GM19238 (cell line): ENCODE measurements around the gene RAB33B.
"Not testable (repeated sequence)": the region's sequence is repeated elsewhere in the genome, so short reads cannot be mapped to it uniquely, and the experiment has no call there.

Experiments
- DNase-seq: peaks from one replicate; pipeline ENCODE4 v3.0.0; 2011; ENCODE audit warnings: low spot score; ENCODE audit not compliant: insufficient read length

Gene RAB33B

DNA sequence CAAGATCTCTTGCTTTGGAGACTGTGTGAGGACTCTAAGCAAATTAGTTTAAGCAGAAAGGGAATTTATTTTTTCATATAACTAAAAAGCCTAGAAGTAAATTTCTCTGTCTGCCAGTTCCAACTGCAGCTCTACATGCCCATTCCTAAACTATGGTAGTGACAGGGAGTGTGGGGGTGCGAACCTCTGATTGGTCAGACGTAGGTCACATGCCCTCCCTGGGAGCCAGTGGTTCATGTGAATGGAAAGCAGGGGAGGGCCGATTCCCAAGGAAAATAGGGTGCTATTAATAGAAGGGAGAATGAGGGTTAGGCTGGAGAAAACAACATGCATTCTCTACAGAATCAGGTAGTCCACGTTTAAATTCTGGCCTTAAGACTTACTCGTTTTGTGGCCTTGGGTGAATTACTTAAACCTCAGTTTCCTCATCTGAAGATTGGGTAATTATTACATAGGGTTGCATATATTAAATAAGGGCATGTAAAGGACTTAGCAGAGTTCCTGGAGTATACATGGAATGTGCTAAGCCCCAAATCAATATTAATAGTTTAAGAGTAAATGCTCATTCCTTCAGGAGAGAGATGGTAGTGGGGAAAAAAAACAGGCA lies 7.2 kb downstream of the RAB33B start:
- no peak for DNase-seq

DNA sequence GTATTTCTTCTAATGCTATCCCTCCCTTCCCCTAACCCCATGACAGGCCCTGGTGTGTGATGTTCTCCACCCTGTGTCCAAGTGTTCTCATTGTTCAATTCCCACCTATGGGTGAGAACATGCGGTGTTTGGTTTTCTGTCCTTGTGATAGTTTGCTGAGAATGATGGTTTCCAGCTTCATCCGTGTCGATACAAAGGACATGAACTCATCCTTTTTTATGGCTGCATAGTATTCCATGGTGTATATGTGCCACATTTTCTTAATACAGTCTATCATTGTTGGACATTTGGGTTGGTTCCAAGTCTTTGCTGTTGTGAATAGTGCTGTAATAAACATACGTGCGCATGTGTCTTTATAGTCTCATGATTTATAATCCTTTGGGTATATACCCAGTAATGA lies 10.6 kb downstream of the RAB33B start:
- not testable (repeated sequence) for DNase-seq

DNA sequence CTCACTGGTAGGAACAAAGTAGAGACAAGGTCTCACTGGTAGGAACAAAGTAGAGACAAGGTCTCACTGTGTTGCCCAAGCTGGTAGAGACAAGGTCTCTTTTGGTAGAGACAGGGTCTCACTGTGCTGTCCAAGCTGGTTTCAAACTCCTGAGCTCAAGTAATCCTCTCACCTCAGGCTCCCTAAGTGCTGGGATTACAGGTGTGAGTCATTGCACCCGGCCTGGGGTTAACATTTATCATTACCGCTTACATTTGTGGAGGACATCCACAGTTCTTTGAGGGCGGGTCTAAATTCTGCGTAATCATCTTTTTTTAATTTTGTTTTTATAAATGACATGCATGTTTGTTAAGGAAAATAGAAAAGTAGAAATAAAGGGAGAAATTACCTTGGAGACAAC lies 12.0 kb downstream of the RAB33B start:
- DNase-seq, result no peak

DNA sequence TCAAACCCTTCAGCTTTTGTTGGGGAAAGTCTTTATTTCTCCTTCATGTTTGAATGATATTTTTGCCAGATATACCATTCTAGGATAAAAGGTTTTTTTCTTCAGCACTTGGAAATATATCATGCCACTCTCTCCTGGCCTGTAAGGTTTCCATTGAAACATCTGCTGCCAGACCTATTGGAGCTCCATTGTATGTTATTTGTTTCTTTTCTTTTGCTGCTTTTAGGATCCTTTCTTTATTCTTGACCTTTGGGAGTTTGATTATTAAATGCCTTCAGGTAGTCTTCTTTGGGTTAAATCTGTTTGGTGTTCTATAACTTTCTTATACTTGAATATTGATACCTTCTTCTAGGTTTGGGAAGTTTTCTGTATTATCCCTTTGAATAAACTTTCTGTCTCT lies 14.8 kb downstream of the RAB33B start:
- not testable (repeated sequence) for DNase-seq

DNA sequence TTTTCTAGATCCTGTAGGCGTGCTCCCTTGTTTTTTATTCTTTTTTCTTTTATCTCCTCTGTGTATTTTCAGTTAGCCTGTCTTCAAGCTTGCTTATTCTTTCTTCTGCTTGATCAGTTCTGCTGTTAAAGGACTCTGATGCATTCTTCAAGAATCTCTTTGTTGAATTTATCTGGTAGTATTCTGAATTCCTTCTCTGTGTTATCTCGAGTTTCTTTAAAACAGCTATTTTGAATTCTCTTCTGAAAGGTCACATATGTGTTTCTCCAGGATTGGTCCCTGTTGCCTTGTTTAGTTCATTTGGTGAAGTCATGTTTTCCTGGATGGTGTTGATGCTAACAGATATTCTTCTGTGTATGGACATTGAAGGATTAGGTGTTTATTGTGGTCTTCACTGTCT lies 15.3 kb downstream of the RAB33B start:
- DNase-seq, result no peak

DNA sequence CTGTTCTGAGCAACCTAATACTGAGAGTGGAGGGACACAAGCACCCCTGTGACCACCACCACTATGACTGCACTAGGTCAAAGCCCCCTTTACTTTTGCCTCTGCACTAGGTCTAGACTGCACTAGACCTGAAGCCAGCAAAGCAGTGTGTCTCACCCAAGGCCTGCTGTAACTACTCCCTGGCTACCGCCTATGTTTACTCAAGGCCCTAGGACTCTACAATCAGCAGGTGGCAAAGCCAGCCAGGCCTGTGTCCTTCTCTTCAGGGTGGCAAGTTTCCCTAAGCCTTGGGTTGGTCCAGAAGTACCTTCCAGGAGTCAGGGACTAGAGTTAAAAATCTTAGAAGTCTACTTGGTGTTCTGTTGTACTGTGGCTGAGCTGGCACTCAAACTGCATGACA lies 15.9 kb downstream of the RAB33B start:
- no peak for DNase-seq

DNA sequence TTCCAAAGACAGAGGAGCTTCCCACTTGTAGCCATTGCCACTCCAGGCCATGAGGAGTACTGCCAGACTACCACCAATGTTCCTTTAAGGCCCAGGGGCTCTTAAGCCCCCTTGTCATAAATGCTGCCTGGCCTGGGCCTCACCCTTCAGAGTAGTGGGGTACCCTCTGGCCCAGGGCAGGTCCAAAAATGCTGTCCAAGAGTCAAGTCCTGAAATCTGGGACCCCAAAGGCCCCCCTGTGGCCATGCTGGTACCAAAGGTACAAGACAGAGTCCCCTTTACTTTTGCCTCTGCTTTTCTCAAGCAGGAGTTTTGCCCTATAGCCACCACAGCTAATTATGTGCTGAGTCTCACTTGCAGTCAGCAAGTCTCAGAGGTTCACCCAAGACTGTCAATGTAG lies 16.4 kb downstream of the RAB33B start:
- DNase-seq, result no peak

DNA sequence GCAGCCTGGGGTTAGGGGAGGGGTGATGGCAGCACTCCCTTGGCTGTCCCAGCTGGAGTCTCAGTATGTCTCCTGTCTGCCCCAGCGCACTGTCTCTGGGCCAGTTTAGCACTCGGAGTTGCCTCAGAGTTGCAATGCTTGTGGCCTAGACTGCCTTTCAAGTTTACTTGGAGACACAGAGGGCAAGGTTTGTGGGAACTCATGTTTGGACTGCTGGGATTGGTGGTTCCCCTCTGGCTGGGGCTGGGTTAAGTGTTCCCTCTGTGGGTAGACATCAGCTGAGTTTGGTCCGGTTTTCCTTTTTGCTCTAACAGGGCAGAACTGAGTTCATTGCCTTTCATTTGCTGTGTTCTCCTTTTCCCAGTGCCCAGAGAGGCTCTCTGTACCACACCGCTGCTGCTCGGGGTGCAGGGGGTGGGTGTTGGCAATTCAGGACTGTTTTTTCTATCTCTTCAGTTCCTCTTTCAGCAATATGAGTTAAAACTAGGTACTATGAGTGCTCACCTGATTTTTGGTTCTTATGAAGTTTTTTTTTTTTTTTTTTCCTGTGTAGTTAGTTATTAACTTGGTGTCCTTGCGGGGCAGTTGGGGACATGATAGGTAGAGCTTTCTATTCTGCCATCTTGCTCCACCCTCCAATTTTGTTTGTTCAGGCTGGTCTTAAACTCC lies 17.2 kb downstream of the RAB33B start:
- no peak for DNase-seq

DNA sequence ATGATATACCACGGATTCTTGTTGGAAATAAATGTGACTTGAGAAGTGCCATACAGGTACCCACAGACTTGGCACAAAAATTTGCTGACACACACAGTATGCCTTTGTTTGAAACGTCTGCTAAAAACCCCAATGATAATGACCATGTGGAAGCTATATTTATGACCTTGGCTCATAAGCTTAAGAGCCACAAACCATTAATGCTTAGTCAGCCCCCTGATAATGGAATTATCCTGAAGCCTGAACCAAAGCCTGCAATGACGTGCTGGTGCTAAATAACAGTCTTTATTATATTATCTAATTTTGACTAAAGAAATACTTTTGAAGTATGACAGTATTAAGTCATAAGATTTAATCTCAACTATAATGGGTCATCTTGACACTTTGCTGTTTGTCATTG lies 18.9 kb downstream of the RAB33B start:
- DNase-seq, result no peak

DNA sequence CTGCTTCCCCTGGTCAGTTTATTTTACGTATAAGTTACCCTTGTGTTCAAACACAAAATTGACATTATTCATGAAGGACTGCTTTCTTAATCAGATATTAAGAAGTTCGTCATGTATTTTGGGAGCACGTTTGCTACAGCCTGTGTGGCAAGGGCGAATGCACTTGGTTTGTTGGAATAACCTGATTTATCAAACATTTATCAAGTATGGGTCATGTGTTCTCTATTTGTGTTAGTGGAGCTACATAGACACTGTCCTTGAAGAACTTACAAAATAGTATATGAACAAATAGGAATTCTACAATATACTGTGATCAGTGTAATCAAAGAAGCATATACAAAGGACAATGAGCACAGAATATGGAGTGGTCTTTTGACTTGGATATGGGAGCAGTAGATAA lies 22.4 kb downstream of the RAB33B start:
- no peak for DNase-seq

DNA sequence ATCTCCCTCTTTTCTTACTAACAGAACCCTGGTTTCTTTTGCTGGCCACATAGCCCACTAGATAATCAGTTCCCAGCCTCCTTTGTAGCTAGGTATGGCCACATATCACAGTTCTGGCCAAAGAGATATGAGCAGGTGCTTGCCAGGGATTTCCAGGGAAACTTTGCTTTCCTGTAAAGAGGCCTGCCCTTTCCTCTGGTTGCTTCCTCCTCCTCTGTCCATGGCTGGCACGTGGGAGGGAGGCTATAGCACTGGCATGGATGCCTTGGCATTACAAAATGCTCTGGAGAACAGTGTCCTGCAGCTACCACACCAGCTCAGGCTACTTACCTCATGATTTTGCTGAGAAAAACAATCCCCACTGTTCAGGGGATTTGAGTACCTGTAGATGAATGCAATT lies 27.5 kb downstream of the RAB33B start:
- no peak for DNase-seq

DNA sequence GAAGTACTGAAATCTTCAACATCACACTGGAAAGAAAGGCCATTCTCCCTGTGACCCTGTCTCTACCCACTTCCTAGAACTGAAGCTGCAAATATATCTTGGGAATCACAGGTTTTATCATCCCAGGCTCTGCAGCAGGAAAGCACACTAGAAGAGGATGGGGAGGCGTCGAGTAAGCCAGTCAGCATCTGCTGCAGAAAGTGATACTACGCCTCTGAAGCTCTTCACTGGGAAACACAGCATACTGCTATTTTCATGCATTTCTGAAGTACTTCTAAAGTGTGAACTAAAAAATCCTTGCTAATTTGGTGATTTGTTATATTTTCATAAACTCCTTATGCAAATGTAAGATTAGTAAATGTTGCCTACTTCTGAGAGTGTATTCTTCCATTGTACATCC lies 29.1 kb downstream of the RAB33B start:
- DNase-seq, result no peak

DNA sequence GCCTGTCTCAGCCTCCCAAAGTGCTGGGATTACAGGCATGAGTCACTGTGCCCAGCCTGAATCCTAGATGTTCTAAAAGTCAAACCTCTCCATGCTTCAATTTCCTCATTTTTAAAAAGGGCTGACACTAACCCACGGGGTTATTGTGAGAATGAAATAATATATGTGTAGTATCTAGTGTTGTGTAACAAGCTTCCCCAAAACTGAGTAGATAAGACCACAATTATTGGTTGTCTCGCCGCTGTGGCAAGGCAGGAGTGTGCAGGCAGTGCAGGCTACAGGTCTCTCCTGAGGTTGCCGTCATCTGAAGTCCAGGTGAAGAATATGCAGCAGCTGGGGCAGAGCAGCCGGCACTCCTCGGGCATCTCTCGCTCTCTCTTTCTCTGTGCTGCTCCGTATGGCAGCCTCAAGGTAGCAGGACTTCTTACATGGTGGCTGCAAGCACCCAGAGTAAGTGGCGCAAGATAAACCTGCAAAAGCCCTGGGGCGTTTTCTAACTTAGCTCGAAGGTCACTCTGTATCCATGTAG lies 30.9 kb downstream of the RAB33B start:
- DNase-seq, result no peak

DNA sequence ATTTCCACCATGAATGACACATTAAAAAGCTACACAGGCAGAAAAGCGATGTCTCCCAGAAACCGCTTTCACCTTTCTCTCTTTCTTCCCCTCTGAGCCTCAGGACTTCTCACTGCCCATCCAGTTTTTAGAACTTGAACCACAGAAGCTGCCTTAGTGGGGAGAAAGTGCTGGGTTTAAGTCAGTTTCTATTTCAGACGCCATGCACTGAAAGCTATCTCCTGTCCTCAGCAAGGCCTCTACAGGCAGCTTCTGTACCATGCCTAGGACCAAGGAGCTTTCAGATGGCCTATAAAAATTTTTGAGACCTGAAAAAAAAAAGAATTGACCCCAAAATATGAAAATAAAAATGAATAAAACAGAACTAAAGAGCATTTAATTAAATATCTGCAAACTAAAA lies 34.5 kb downstream of the RAB33B start:
- DNase-seq, result no peak

DNA sequence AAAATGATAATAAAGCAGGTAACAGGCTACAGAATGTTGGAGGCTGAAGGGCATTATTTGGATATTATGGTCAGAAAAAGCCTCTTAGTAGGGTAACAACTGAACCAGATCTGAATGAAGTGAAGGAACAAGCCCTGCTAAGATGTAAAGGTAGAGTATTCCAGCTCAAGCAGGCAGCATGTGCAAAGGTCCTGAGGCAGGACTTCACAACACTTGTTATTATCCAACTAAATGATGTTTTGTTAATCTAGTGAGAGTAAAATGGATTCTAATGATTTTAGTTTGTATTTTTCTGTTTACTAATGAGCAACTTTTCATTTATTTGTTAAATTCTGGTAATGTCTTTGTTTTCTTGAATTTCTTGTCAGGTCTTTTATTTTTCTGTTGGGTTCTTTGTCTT lies 35.7 kb downstream of the RAB33B start:
- no peak for DNase-seq

DNA sequence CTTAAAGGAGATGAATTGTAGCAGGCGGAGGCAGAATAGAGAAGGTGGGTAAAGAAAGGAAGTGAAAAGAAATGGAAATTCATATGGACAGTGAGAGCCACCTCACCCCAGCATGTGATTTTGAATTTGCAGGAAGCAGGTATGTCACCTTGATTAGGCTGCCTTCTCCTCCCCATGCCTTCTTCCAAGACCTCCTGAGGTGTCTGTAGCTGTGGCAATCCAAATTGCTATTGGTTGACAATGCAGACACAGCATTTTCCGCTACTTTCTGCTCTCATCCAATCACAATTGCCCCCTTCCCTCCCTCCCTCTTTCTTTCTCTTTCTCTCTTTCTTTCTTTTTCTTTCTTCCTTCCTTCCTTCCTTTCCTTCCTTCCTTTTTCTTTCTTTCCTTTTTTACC lies 38.5 kb downstream of the RAB33B start:
- no peak for DNase-seq

DNA sequence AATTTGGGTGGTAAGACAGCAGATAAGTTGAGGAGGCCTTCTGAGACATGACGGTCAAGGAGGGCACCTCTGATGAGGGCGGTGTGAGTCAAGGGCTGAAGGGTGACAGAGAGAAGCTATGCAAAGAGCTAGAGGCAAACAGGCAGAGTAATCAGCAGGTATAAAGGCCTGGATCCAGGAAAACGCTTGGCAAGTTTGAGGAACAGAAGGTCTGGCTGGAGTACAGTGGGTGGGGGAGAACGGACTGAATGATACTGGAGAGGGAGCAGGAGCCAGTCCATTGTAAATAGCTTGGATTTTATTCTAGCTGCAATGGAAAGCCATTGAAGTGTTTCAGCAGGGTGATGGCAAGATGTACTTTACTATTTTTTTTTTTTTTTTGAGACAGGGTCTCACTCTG lies 39.3 kb downstream of the RAB33B start:
- DNase-seq, result no peak

DNA sequence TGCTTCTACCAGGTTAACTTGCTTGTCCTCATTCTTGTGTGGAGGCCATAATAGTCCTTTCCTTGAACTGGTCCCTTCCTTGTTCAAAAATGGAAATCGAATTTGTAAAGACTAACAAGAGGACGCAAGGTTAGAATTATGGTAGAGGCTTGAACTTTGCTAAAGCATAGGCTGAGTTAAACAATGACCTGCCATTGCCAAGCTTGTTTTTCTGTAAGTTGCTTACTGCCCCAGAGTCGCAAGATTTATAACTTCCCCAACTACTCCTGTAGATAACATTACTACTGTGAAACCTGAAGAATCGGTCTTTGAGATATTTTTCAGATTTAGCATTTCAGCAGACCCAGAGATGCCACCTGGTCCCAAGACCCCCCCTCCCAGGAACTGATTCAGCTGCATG lies 45.3 kb downstream of the RAB33B start:
- no peak for DNase-seq

DNA sequence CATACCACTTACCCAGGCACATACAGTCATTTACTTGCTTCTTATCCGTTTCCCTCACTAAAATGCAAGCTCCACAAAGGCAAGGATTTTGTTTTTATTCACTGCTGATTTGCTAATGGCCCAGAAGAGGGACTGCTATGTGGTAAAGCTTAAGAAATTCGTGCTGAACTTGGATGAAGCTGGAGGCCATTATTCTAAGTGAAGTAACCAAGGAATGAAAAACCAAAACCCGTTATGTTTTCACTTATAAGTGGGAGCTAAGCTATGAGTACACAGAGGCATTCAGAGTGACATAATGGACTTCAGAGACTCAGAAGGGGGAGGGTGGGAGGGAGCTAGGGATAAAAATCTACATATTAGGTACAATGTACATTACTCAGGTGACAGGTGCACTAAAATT lies 47.2 kb downstream of the RAB33B start:
- no peak for DNase-seq

DNA sequence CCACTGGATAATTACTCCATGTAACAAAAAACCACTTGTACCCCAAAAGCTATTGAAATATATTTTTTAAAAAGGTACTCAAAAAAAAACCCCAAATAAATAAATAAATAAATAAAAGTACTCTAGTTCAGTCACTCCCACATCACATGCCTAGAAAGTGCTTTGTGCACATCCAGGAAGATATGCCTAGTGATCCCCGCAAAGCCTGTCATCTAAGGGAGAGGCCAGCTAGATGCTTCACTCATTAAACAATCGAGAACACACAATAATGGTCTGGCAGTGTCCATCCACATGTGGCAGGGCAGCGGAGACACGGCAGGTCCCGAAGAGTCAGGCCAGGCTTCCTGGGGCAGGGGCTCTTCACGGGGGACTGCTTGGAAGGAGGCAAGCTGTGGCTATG lies 47.6 kb downstream of the RAB33B start:
- DNase-seq, result no peak

DNA sequence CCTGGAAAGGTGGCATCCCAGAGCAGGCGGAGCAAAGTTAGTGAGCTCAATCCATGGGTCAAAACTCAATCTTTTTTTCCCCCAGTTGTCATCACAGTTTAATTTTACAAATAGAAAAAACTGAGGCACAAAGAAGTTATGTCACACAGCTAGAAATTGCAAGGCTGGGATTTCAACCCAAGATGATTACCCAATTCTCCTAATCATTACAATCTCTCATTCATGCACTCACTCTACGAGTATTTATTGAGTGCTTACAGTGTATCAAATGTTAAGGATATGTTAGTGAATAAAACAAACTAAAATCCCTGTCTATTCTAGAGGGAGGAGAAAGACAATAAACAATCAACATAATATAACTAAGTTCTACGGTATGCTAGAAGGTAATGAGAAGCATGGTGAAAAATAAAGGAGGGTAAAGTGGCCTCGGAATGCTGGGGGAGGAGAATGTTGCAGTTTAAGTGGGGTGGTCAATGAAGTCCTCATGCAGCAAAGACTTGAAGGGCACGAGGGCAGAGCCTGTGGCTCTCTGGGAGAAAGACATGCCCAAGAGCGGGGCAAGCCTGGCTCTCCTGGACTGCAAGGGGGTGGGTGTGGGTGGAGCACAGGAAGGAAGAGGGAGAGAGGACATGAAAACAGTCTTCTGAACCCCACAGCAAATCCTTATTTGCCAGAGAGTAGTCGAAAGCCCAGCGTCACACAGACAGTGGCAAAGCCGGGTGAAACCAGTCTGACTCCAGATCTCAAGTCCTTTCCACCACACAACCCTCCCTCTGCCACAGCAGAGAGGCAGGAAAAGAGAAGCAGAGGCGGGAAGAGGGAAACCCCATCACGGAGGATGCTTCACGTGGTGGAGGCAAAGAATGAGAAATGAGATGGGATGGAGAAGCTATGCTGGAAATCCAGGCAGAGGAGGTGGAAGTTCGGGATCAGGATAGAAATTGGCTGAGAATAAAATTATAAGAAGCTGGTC lies 48.3 kb downstream of the RAB33B start:
- no peak for DNase-seq

DNA sequence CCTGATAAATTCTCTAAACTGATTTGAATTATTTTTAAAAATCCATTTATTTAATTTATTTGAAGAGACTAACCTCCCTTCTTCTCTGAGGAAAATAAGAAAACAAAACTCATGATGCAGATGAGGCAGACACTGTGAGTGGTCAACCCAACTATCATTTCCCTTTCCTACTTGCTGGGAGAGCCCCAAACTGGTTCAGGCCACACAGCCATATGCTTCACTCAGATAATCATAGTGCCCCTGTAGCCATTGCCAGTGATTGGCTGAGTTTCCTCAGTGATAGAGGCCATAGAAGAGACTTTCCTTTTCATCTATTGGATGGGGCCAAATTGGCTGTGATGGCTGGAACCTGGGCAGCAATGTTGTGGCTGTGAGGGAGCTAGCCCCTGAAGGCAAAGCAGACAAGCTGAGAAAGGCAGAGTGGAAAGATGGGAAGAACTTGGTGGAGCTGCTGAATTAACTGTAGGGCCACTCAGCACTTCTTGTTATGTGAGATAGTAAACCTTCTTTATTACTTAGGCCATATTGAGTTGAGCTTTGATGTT lies 49.8 kb downstream of the RAB33B start:
- no peak for DNase-seq
